Stomach (tissue), 19 donors: ENCODE results near the gene ERGIC2. TPM values are rescaled to one million over a fixed set of nuclear protein-coding genes. Genes with fewer than 3 reads are reported as not detected.

Experiments used
- DNase-seq, 2 donors: peaks; one replicate each; pipeline versions ENCODE4 v3.0.0 to v3.0.0-alpha.2; 2013 to 2019
- H3K27ac ChIP-seq, 5 donors: fragments of 200-600 bp in 4 of 5; sonication (generic) in 4 of 5; one replicate each; pipeline ENCODE4 v1.5.1; 2013 to 2019; ENCODE audit warnings: mild to moderate bottlenecking in 1 of 5, moderate library complexity in 1 of 5
- H3K27me3 ChIP-seq, 3 donors: fragments of 200-600 bp; sonication (generic); one replicate each; pipeline ENCODE4 v1.5.1; 2017 to 2019; ENCODE audit warnings: mixed run types in 1 of 3
- H3K36me3 ChIP-seq, 4 donors: fragments of 200-600 bp; sonication (generic); 1 replicate in 3 of 4; 2 replicates in 1 of 4; pipeline ENCODE4 v1.5.1; 2016 to 2019
- H3K4me1 ChIP-seq, 4 donors: fragments of 200-600 bp; sonication (generic); one replicate each; pipeline ENCODE4 v1.5.1; 2016 to 2019
- H3K4me3 ChIP-seq, 4 donors: fragments of 200-600 bp; sonication (generic) in 3 of 4; one replicate each; pipeline ENCODE4 v1.5.1; 2016 to 2019; ENCODE audit warnings: mild to moderate bottlenecking in 1 of 4
- H3K9me3 ChIP-seq, 4 donors: fragments of 200-600 bp; sonication (generic); one replicate each; pipeline ENCODE4 v1.5.1; 2016 to 2019
- CTCF ChIP-seq, 7 experiments: fragments of 450-650 bp in 4 of 7; fragments of 200-600 bp in 3 of 7; sonication (generic) in 3 of 7; IDR thresholded peaks; one replicate each; pipeline ENCODE4 v1.5.1; 2016 to 2019; ENCODE audit warnings: antibody characterized with exemption in 7 of 7, control low read depth in 2 of 7, mild to moderate bottlenecking in 1 of 7
- EP300 ChIP-seq: sonication (generic); formaldehyde crosslinking; IDR thresholded peaks from one replicate; pipeline ENCODE4 v1.6.1; 2017; ENCODE audit warnings: antibody characterized with exemption
- POLR2A ChIP-seq, 4 donors: fragments of 450-650 bp; IDR thresholded peaks; one replicate each; pipeline ENCODE4 v1.6.1; 2016; ENCODE audit warnings: antibody characterized with exemption in 4 of 4, control low read depth in 2 of 4, mild to moderate bottlenecking in 1 of 4, moderate library complexity in 1 of 4
- POLR2AphosphoS5 ChIP-seq, 3 donors: sonication (generic); formaldehyde crosslinking; IDR thresholded peaks; one replicate each; pipeline ENCODE4 v1.6.1; 2016; ENCODE audit warnings: antibody characterized with exemption in 3 of 3
- WGBS, 5 donors: extraction: QIAGEN DNeasy Blood & Tissue Kit in 3 of 5; methylation state at CpG; one replicate each; pipeline versions ENCODE4 v1.1.5 to v1.1.7; 2013 to 2018; 5-methylcytosine and 5-hydroxymethylcytosine counted together
- intact Hi-C: fragments of 100-400 bp; cut with DNase I; formaldehyde crosslinking; loops from one replicate; pipeline ENCODE4 v1.15.1; 2023; ENCODE audit warnings: low total_unique reads
- long read RNA-seq, 10 donors: transcript quantifications; one replicate each; lab custom pipeline, GENCODE V29; 2026
- polyA plus RNA-seq, 3 donors: library from polyadenylated mRNA; stranded (reverse); fragments of 200-250 nt; gene quantifications; one replicate each; pipeline ENCODE4 v1.2.3, GENCODE V29; 2013
- total RNA-seq, 5 donors: library from RNA; depleted of rRNA; stranded (reverse); fragments of >200 nt; gene quantifications; one replicate each; pipeline versions ENCODE4 v1.1.0 to v1.2.3, GENCODE V29; 2014 to 2016
- donor health status: healthy with polysubstance abuse.
- donor health status: Bipolar disorder and iron deficiency.
- donor health status: healthy.

Gene ERGIC2, protein sequence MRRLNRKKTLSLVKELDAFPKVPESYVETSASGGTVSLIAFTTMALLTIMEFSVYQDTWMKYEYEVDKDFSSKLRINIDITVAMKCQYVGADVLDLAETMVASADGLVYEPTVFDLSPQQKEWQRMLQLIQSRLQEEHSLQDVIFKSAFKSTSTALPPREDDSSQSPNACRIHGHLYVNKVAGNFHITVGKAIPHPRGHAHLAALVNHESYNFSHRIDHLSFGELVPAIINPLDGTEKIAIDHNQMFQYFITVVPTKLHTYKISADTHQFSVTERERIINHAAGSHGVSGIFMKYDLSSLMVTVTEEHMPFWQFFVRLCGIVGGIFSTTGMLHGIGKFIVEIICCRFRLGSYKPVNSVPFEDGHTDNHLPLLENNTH
- total RNA-seq (10 to 100 TPM; 17.4 to 45.7 (median 39.3) TPM), polyA plus RNA-seq (10 to 100 TPM; 19.4 to 33.4 (median 32.9) TPM)
- long read RNA-seq, donor 1, full-length matches to known transcripts: 4 of 4 reads
- long read RNA-seq, donor 1, partial matches to known transcripts: 0 of 4 reads
- long read RNA-seq, donor 1, other reads (novel, unspliced or antisense): 0 of 4 reads
- long read RNA-seq, donor 2, full-length matches to known transcripts: 5 of 5 reads
- long read RNA-seq, donor 2, partial matches to known transcripts: 0 of 5 reads
- long read RNA-seq, donor 2, other reads (novel, unspliced or antisense): 0 of 5 reads
- long read RNA-seq, donor 3, full-length matches to known transcripts: 4 of 4 reads
- long read RNA-seq, donor 3, partial matches to known transcripts: 0 of 4 reads
- long read RNA-seq, donor 3, other reads (novel, unspliced or antisense): 0 of 4 reads
- long read RNA-seq, donor 4: 0 reads
- long read RNA-seq, donor 5, full-length matches to known transcripts: 14 of 14 reads
- long read RNA-seq, donor 5, partial matches to known transcripts: 0 of 14 reads
- long read RNA-seq, donor 5, other reads (novel, unspliced or antisense): 0 of 14 reads
- long read RNA-seq, donor 6, full-length matches to known transcripts: 37 of 37 reads
- long read RNA-seq, donor 6, partial matches to known transcripts: 0 of 37 reads
- long read RNA-seq, donor 6, other reads (novel, unspliced or antisense): 0 of 37 reads
- long read RNA-seq, donor 7, full-length matches to known transcripts: 10 of 10 reads
- long read RNA-seq, donor 7, partial matches to known transcripts: 0 of 10 reads
- long read RNA-seq, donor 7, other reads (novel, unspliced or antisense): 0 of 10 reads
- long read RNA-seq, donor 8, full-length matches to known transcripts: 12 of 12 reads
- long read RNA-seq, donor 8, partial matches to known transcripts: 0 of 12 reads
- long read RNA-seq, donor 8, other reads (novel, unspliced or antisense): 0 of 12 reads
- long read RNA-seq, donor 9, full-length matches to known transcripts: 9 of 9 reads
- long read RNA-seq, donor 9, partial matches to known transcripts: 0 of 9 reads
- long read RNA-seq, donor 9, other reads (novel, unspliced or antisense): 0 of 9 reads
- long read RNA-seq, donor 10, full-length matches to known transcripts: 7 of 7 reads
- long read RNA-seq, donor 10, partial matches to known transcripts: 0 of 7 reads
- long read RNA-seq, donor 10, other reads (novel, unspliced or antisense): 0 of 7 reads

GRCh38 chr12:29380536-29381523 lies at the start of gene ERGIC2:
ERGIC2 (minus strand) TSS chr12:29381172; CDS start chr12:29371633, 9,539 bp downstream.
- DNase-seq: peak; percentile 92 to 99
- no peaks in the 10 kb centered on the region for H3K27me3 ChIP-seq
- peaks cover 10 to 39% (median 17%) of the 10 kb centered on the region in 4 donors for H3K4me1 ChIP-seq
- intact Hi-C loops: no loop called here
- H3K36me3 ChIP-seq: peaks cover 0 to 8% (median 2%) of the 10 kb centered on the region in 4 donors
- H3K27ac ChIP-seq: peak within 1 kb of the TSS; percentile 82 to 96 (median 92)
- H3K9me3 ChIP-seq: no peaks in the 10 kb centered on the region
- H3K4me3 ChIP-seq: peak within 1 kb of the TSS; percentile 74 to 99 (median 86)
- WGBS, 5 donors: 0% methylated on average over 45 to 55 of the region's 55 CpGs
- TF ChIP-seq POLR2AphosphoS5 (IDR thresholded peaks at IDR 0.05) (peak; percentile 60 to 91 (median 77)), CTCF (IDR thresholded peaks at IDR 0.05) (no peak), EP300 (peak; percentile 24), POLR2A (IDR thresholded peaks at IDR 0.05) (peak in 2 of 4 donors; percentile 27 to 49)

GRCh38 chr12:29430716-29431044 lies 49.7 kb upstream of the ERGIC2 start:
- no peaks in the 10 kb centered on the region for H3K9me3 ChIP-seq
- H3K27ac ChIP-seq: no peak overlapping the region
- H3K4me1 ChIP-seq: no peaks in the 10 kb centered on the region

More at GRCh38 chr12:29430716-29431044, 49.7 kb upstream of the ERGIC2 start:
- Histone ChIP-seq H3K36me3 (no peaks in the 10 kb centered on the region), H3K27me3 (no peaks in the 10 kb centered on the region), H3K4me3 (no peak overlapping the region)
- no peak for TF ChIP-seq CTCF (IDR thresholded peaks at IDR 0.05)
- TF ChIP-seq EP300: no peak
- TF ChIP-seq POLR2AphosphoS5 (IDR thresholded peaks at IDR 0.05): no peak
- TF ChIP-seq POLR2A (IDR thresholded peaks at IDR 0.05): no peak
- intact Hi-C loops: no loop called here
- DNase-seq: no peak
- WGBS, 5 donors: 69 to 84% (median 79%) methylated on average over 2 of the region's 2 CpGs
